Panc1 (cell line): ENCODE data around the gene KHNYN. TPM values are rescaled to one million over a fixed set of nuclear protein-coding genes. Genes with fewer than 3 reads are reported as not detected.
A peak's percentile ranks its signal among the peaks of the same experiment; 100 is the strongest.

Experiments
- ATAC-seq: fragments of 200-7000 bp; cut with Tn5 transposase; 2 replicates; pipeline ENCODE4 v1.9.1; 2020; ENCODE audit warnings: mild to moderate bottlenecking, moderate library complexity
- BruUV-seq: library from RNA; stranded (reverse); fragments of 400-500 nt; replicated peaks from 2 replicates; lab custom pipeline; 2021; lab: Mats Ljungman, UMichigan
- CTCF ChIA-PET: fragments of 300-600 bp; sonication (Branson Sonifier 250); formaldehyde crosslinking; loops from one replicate; lab custom pipeline; 2022; ENCODE audit warnings: antibody characterized with exemption; lab: Charles Lee
- POLR2A ChIA-PET: fragments of 300-600 bp; sonication (Branson Sonifier 250); formaldehyde crosslinking; loops from one replicate; lab custom pipeline; 2022; ENCODE audit warnings: antibody characterized with exemption; lab: Charles Lee
- DNase-seq: peaks from one replicate; pipeline ENCODE4 v3.0.0-alpha.2; 2010; ENCODE audit warnings: low read depth, low spot score
- H3K27ac ChIP-seq: 2 replicates; pipeline ENCODE4 v1.5.1; 2011; ENCODE audit warnings: mild to moderate bottlenecking, low read length, inconsistent platforms
- H3K27me3 ChIP-seq: fragments of 200-500 bp; sonication (Bioruptor generic); 2 replicates; pipeline ENCODE4 v1.6.0; 2014; ENCODE audit warnings: low read length, inconsistent platforms; ENCODE audit not compliant: control insufficient read depth, insufficient read depth
- H3K36me3 ChIP-seq: fragments of 200-500 bp; sonication (Bioruptor generic); 2 replicates; pipeline ENCODE4 v1.5.1; 2014; ENCODE audit warnings: inconsistent platforms, mild to moderate bottlenecking, low read length, moderate library complexity; ENCODE audit not compliant: control insufficient read depth, insufficient read depth
- H3K4me1 ChIP-seq: 2 replicates; pipeline ENCODE4 v1.5.1; 2011; ENCODE audit warnings: inconsistent platforms, mild to moderate bottlenecking, low read length, moderate library complexity; ENCODE audit not compliant: control insufficient read depth, insufficient read depth
- H3K4me3 ChIP-seq, 2 experiments: 2 replicates each; pipeline ENCODE4 v1.5.1; 2011 to 2012; ENCODE audit warnings: low read depth in 2 of 2, low read length in 2 of 2, mild to moderate bottlenecking in 2 of 2, inconsistent platforms in 1 of 2, moderate library complexity in 1 of 2
- H3K9me3 ChIP-seq: fragments of 200-500 bp; sonication (Bioruptor generic); 2 replicates; pipeline ENCODE4 v1.5.1; 2014; ENCODE audit warnings: low read depth, mild to moderate bottlenecking, inconsistent platforms, low read length, moderate library complexity; ENCODE audit not compliant: control insufficient read depth, insufficient read depth
- POLR2AphosphoS5 ChIP-seq: IDR thresholded peaks from 2 replicates; pipeline ENCODE4 v1.6.1; 2012; ENCODE audit warnings: mild to moderate bottlenecking, low read depth, low read length, moderate library complexity
- SIN3A ChIP-seq: IDR thresholded peaks from 2 replicates; pipeline ENCODE4 v1.6.1; 2012; ENCODE audit warnings: low read depth, mild to moderate bottlenecking, low read length, moderate library complexity, borderline replicate concordance; ENCODE audit not compliant: insufficient read depth
- TCF7L2 ChIP-seq: IDR thresholded peaks from 2 replicates; pipeline ENCODE4 v1.6.1; 2011; ENCODE audit warnings: mild to moderate bottlenecking, low read depth, low read length, inconsistent platforms
- in situ Hi-C: cut with HindIII; loops from 2 replicates; pipeline ENCODE4 v1.10.0; 2016; ENCODE audit warnings: low sequenced_read_pairs, low pct_unique_long_range_greater_than_20kb
- intact Hi-C: fragments of 100-400 bp; cut with micrococcal nuclease; formaldehyde crosslinking; loops from one replicate; pipeline ENCODE4 v1.10.0; 2022; ENCODE audit not compliant: unreplicated experiment
- total RNA-seq: library from RNA; stranded (reverse); gene quantifications from one replicate; pipeline ENCODE4 v1.2.1, GENCODE V29; 2021; ENCODE audit not compliant: unreplicated experiment
- TF ChIP-seq, protein P1 (sequence below), 2 experiments: IDR thresholded peaks; 2 replicates each; pipeline ENCODE4 v1.6.1; 2011 to 2012; ENCODE audit warnings: low read depth in 2 of 2, control low read depth in 1 of 2, low read length in 1 of 2, mild to moderate bottlenecking in 1 of 2, moderate library complexity in 1 of 2; ENCODE audit not compliant: insufficient read depth in 1 of 2
- TF ChIP-seq, protein P2 (sequence below): fragments of 450-650 bp; IDR thresholded peaks from 2 replicates; pipeline ENCODE4 v1.5.1; 2017; ENCODE audit warnings: mild to moderate bottlenecking

KHNYN gene
- total RNA-seq, 1 experiment from 2014 or later, result 37.6 TPM

DNA sequence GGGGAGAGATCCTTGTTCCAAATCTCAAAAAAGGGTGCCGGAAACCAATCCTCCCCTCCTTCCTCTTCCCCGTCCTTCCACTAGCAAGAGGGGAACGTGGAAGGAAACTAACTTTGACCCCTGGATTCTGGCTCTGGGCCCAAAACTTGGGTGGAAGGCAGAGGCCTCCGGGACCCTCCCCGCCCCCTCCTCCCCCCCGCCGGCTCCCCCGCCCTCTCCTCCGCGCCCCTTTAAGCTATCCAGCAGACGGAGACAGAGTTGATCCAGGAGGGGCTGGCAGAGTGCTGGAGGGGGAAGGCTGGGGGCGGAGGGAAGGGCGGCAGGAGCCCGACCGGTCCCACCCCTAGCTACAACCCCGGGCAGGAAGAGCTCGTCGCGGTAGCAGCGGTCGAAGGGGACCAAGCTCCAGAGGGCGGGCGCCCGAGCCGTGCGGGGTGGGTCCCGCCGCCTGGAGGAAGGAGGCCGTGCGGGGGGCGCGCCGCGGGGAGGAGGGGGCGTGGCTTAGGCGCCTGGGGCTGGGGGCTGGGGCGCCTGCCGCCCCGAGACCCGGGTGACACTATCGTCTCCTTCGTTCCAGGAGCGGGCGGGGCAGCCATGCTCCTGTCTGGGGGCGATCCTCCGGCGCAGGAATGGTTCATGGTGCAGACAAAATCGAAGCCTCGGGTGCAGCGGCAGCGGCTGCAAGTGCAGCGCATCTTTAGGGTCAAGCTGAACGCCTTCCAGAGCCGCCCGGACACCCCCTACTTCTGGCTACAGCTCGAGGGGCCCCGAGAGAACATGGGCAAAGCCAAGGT, 30.9 kb upstream of the KHNYN start, which contains the start of gene NYNRIN:
Gene NYNRIN (plus strand): TSS at position 351 of the 794 bp plus-strand sequence. CDS start 244 bp downstream, at position 595.
- no peak for DNase-seq
- ChIA-PET POLR2A (interaction anchor here (0.5 to 0.7 kb wide), 2 partner anchors 20 to 272 kb away, joined by 3 to 16 read pairs; no protein-coding TSS in a partner anchor), CTCF (interaction anchor here (0.7 kb wide), 1 partner anchor 14 kb away, joined by 4 read pairs; no protein-coding TSS in a partner anchor)
- ATAC-seq, result peak; percentile 70; the same call in 1 of the 2 replicates
- in situ Hi-C loops, result no loop called here
- H3K9me3 ChIP-seq, result no peaks in the 10 kb centered on the region
- no TSS peak for BruUV-seq
- peaks cover 3% of the 10 kb centered on the region; the same call in 1 of the 2 replicates for H3K27me3 ChIP-seq
- H3K27ac ChIP-seq, result no peak within 1 kb of the TSS
- TF ChIP-seq POLR2AphosphoS5, result no peak
- TF ChIP-seq, protein P1, sequence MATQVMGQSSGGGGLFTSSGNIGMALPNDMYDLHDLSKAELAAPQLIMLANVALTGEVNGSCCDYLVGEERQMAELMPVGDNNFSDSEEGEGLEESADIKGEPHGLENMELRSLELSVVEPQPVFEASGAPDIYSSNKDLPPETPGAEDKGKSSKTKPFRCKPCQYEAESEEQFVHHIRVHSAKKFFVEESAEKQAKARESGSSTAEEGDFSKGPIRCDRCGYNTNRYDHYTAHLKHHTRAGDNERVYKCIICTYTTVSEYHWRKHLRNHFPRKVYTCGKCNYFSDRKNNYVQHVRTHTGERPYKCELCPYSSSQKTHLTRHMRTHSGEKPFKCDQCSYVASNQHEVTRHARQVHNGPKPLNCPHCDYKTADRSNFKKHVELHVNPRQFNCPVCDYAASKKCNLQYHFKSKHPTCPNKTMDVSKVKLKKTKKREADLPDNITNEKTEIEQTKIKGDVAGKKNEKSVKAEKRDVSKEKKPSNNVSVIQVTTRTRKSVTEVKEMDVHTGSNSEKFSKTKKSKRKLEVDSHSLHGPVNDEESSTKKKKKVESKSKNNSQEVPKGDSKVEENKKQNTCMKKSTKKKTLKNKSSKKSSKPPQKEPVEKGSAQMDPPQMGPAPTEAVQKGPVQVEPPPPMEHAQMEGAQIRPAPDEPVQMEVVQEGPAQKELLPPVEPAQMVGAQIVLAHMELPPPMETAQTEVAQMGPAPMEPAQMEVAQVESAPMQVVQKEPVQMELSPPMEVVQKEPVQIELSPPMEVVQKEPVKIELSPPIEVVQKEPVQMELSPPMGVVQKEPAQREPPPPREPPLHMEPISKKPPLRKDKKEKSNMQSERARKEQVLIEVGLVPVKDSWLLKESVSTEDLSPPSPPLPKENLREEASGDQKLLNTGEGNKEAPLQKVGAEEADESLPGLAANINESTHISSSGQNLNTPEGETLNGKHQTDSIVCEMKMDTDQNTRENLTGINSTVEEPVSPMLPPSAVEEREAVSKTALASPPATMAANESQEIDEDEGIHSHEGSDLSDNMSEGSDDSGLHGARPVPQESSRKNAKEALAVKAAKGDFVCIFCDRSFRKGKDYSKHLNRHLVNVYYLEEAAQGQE (IDR thresholded peaks at IDR 0.05; ENCODE audit: insufficient read depth in 1 of 2, low read depth in 2 of 2, low read length in 1 of 2), result no peak
- TF ChIP-seq, protein P2, sequence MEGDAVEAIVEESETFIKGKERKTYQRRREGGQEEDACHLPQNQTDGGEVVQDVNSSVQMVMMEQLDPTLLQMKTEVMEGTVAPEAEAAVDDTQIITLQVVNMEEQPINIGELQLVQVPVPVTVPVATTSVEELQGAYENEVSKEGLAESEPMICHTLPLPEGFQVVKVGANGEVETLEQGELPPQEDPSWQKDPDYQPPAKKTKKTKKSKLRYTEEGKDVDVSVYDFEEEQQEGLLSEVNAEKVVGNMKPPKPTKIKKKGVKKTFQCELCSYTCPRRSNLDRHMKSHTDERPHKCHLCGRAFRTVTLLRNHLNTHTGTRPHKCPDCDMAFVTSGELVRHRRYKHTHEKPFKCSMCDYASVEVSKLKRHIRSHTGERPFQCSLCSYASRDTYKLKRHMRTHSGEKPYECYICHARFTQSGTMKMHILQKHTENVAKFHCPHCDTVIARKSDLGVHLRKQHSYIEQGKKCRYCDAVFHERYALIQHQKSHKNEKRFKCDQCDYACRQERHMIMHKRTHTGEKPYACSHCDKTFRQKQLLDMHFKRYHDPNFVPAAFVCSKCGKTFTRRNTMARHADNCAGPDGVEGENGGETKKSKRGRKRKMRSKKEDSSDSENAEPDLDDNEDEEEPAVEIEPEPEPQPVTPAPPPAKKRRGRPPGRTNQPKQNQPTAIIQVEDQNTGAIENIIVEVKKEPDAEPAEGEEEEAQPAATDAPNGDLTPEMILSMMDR, result no peak
- TF ChIP-seq SIN3A, result no peak
- no peaks in the 10 kb centered on the region for H3K4me1 ChIP-seq
- intact Hi-C loops, result no loop called here
- H3K36me3 ChIP-seq, result no peaks in the 10 kb centered on the region
- peak within 1 kb of the TSS; percentile 23 to 33; a peak in 3 of 4 replicates for H3K4me3 ChIP-seq

DNA sequence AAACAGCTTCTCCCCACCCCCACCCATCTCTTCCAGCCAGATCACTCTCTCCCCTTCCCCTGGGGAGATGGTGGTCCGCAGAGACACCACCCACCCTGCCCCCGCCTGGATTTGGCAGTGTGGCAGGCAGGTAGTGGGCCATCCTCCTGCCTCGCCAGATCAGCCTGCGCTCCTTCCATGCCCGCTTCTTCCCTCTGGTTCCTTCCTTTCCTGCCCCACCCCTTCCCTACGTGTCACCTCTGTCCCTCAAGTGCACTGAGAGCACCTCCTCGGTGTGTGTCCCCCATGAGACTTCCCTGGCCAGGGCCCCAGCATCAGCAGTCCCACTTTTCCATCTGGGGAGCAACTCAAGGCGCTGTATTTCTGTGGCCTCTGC, 30.3 kb upstream of the KHNYN start:
- no TSS peak for BruUV-seq
- POLR2A ChIA-PET, result no interaction called here
- DNase-seq, result no peak
- intact Hi-C loops (no loop called here), in situ Hi-C loops (no loop called here)
- CTCF ChIA-PET, result no interaction called here
- no peak overlapping the region for H3K27ac ChIP-seq
- TF ChIP-seq POLR2AphosphoS5, result no peak
- TF ChIP-seq, protein P1 (IDR thresholded peaks at IDR 0.05; ENCODE audit: insufficient read depth in 1 of 2, low read depth in 2 of 2, low read length in 1 of 2), result no peak
- no peak for TF ChIP-seq SIN3A
- TF ChIP-seq, protein P2, result no peak
- no peak for TF ChIP-seq TCF7L2
- H3K36me3 ChIP-seq, result no peaks in the 10 kb centered on the region
- peak overlapping the region in 1 of 2 experiments; percentile 33; a peak in 1 of 4 replicates for H3K4me3 ChIP-seq
- no peaks in the 10 kb centered on the region for H3K4me1 ChIP-seq
- ATAC-seq, result no peak
- no peaks in the 10 kb centered on the region for H3K9me3 ChIP-seq
- peaks cover 3% of the 10 kb centered on the region for H3K27me3 ChIP-seq
